ENCODE data around the gene NFATC2IP. TPM values are rescaled to one million over a fixed set of nuclear protein-coding genes. Genes with fewer than 3 reads are reported as not detected.

The NFATC2IP gene
- total RNA-seq, 1 donor from 2014 or later = 61.0 TPM

- peaks cover 8% of the 10 kb centered on the region for H3K27me3 Mint-ChIP-seq (ENCODE audit: unreplicated experiment)
- no peaks in the 10 kb centered on the region for H3K36me3 Mint-ChIP-seq (ENCODE audit: low read depth, unreplicated experiment)
These were observed 57.2 kb downstream of the NFATC2IP start for GRCh38 chr16:29007730-29008593.

GRCh38 chr16:29009050-29009837 is 58.5 kb downstream of the NFATC2IP start:
- TF ChIP-seq, protein P1, sequence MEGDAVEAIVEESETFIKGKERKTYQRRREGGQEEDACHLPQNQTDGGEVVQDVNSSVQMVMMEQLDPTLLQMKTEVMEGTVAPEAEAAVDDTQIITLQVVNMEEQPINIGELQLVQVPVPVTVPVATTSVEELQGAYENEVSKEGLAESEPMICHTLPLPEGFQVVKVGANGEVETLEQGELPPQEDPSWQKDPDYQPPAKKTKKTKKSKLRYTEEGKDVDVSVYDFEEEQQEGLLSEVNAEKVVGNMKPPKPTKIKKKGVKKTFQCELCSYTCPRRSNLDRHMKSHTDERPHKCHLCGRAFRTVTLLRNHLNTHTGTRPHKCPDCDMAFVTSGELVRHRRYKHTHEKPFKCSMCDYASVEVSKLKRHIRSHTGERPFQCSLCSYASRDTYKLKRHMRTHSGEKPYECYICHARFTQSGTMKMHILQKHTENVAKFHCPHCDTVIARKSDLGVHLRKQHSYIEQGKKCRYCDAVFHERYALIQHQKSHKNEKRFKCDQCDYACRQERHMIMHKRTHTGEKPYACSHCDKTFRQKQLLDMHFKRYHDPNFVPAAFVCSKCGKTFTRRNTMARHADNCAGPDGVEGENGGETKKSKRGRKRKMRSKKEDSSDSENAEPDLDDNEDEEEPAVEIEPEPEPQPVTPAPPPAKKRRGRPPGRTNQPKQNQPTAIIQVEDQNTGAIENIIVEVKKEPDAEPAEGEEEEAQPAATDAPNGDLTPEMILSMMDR (IDR thresholded peaks at IDR 0.05; ENCODE audit: unreplicated experiment) = no peak
- Mint-ChIP-seq H3K9me3 (ENCODE audit: unreplicated experiment) (no peaks in the 10 kb centered on the region), H3K4me1 (ENCODE audit: unreplicated experiment) (no peaks in the 10 kb centered on the region), H3K36me3 (ENCODE audit: low read depth, unreplicated experiment) (no peaks in the 10 kb centered on the region), H3K27ac (ENCODE audit: unreplicated experiment) (no peak overlapping the region), H3K4me3 (ENCODE audit: unreplicated experiment) (no peak overlapping the region), H3K27me3 (ENCODE audit: unreplicated experiment) (peaks cover 8% of the 10 kb centered on the region)
- no peak for DNase-seq (ENCODE audit: low spot score)

More at GRCh38 chr16:29007730-29008593, 57.2 kb downstream of the NFATC2IP start:
- no peak overlapping the region for H3K4me3 Mint-ChIP-seq (ENCODE audit: unreplicated experiment)
- no peaks in the 10 kb centered on the region for H3K9me3 Mint-ChIP-seq (ENCODE audit: unreplicated experiment)
- DNase-seq (ENCODE audit: low spot score) = no peak
- no peak overlapping the region for H3K27ac Mint-ChIP-seq (ENCODE audit: unreplicated experiment)
- TF ChIP-seq, protein P1 (IDR thresholded peaks at IDR 0.05; ENCODE audit: unreplicated experiment) = no peak
- no peaks in the 10 kb centered on the region for H3K4me1 Mint-ChIP-seq (ENCODE audit: unreplicated experiment)

- peaks cover 8% of the 10 kb centered on the region for H3K27me3 Mint-ChIP-seq (ENCODE audit: unreplicated experiment)
- H3K4me1 Mint-ChIP-seq (ENCODE audit: unreplicated experiment) = no peaks in the 10 kb centered on the region
- no peaks in the 10 kb centered on the region for H3K9me3 Mint-ChIP-seq (ENCODE audit: unreplicated experiment)
- TF ChIP-seq, protein P1 (IDR thresholded peaks at IDR 0.05; ENCODE audit: unreplicated experiment) = no peak
- no peaks in the 10 kb centered on the region for H3K36me3 Mint-ChIP-seq (ENCODE audit: low read depth, unreplicated experiment)
- H3K27ac Mint-ChIP-seq (ENCODE audit: unreplicated experiment) = no peak overlapping the region
- H3K4me3 Mint-ChIP-seq (ENCODE audit: unreplicated experiment) = no peak overlapping the region
- no peak for DNase-seq (ENCODE audit: low spot score)
These were observed 59.1 kb downstream of the NFATC2IP start for GRCh38 chr16:29009838-29010166.

DNA sequence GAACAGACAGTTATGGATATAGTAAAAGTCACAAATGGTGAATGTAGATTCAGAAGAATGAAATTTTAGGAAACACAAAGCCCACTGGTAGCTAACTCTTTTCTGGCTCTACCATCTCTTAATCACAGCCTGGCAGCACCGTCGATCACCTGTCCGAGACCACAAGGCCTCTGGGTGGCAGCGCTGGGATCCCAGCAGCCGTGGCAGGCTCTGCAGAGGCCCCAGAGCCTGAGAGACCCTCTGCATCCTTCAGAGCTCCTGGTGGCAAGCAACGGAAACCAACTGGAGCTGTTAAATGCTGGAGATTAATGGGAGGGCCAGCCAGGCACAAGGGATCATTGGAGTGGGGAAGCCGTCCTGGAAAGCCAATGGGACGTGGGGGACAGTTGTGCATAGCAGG is 60.4 kb downstream of the NFATC2IP start:
- DNase-seq (ENCODE audit: low spot score) = peak; percentile 13
- peaks cover 5% of the 10 kb centered on the region for H3K27me3 Mint-ChIP-seq (ENCODE audit: unreplicated experiment)
- no peak overlapping the region for H3K4me3 Mint-ChIP-seq (ENCODE audit: unreplicated experiment)
- H3K36me3 Mint-ChIP-seq (ENCODE audit: low read depth, unreplicated experiment) = no peaks in the 10 kb centered on the region
- H3K9me3 Mint-ChIP-seq (ENCODE audit: unreplicated experiment) = no peaks in the 10 kb centered on the region
- H3K4me1 Mint-ChIP-seq (ENCODE audit: unreplicated experiment) = no peaks in the 10 kb centered on the region
- TF ChIP-seq, protein P1 (IDR thresholded peaks at IDR 0.05; ENCODE audit: unreplicated experiment) = no peak
- H3K27ac Mint-ChIP-seq (ENCODE audit: unreplicated experiment) = no peak overlapping the region

GRCh38 chr16:29011851-29012250 is 61.1 kb downstream of the NFATC2IP start:
- Mint-ChIP-seq H3K4me3 (ENCODE audit: unreplicated experiment) (no peak overlapping the region), H3K27me3 (ENCODE audit: unreplicated experiment) (peaks cover 5% of the 10 kb centered on the region), H3K9me3 (ENCODE audit: unreplicated experiment) (no peaks in the 10 kb centered on the region), H3K36me3 (ENCODE audit: low read depth, unreplicated experiment) (no peaks in the 10 kb centered on the region), H3K27ac (ENCODE audit: unreplicated experiment) (no peak overlapping the region), H3K4me1 (ENCODE audit: unreplicated experiment) (no peaks in the 10 kb centered on the region)
- TF ChIP-seq, protein P1 (IDR thresholded peaks at IDR 0.05; ENCODE audit: unreplicated experiment) = no peak
- DNase-seq (ENCODE audit: low spot score) = no peak
